Germinal center (tissue), 1 donor: ENCODE results near the gene TVP23C.
"Not testable (repeated sequence)": the region's sequence is repeated elsewhere in the genome, so short reads cannot be mapped to it uniquely, and the experiment has no call there.

Experiments used
- DNase-seq: peaks from one replicate; pipeline ENCODE4 v3.0.0; 2012; ENCODE audit warnings: mixed read lengths, low spot score

TVP23C gene

DNA sequence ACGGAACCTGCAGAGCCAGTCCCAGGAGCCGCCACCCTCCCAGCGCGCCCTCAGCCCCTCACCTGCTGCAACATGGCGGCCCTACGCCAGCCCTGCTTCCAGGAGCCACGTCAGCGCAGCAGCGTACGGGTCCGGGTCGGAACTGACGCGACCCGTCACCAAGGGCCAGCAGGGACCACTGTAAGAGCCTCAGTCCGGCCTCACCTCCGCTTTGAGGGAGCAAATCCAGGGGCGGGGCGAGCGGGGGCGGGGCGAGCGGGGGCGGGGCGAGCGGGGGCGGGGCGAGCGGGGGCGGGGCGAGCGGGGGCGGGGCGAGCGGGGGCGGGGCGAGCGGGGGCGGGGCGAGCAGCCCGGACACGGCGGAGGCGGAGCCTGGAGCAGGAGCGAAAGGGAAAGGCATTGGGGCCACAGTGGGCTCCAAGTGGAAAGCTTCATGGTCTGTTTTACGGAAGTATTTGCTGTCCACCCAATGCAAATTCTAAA, at the start of gene TVP23C:
TSS of gene TVP23C (minus strand) at position 109 of the 483 bp plus-strand sequence. CDS start at position 74, 35 bp downstream.
- peak; percentile 65 for DNase-seq

DNA sequence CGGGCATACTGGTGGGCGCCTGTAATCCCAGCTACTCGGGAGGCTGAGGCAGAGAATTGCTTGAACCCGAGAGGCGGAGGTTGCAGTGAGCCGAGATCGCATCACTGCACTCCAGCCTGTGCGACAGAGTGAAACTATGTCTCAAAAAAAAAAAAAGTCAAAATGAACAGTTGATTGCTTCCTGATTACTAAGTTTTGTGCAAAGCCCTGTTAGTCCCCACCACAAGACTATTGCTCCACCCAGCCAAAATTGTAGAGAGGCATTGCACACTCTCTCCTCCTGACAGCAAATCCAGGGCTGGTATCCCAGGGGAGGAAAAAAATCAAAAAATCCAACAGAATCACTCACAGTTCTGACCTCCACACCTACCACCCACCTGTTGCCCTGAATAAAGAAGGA, 29.7 kb upstream of the TVP23C start:
- DNase-seq = not testable (repeated sequence)

DNA sequence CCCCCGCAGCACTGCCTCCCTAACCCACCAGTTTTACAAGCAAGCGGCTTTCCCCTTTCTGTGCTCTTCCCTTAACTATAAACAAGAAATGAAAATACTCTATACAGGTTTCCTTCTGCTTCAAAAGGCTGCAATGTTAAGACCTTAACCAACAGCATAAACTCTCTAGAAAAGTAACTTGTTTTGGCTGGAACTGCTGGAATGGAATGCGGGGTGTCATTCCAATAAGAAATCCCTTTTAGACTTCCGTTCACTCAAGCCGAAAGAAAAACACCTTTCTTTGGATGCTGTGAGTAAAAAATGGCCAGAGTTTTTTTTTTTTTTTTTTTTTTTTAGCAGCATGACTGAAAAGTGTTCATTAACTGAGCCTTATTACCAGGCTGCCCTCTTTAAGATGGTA, 28.7 kb upstream of the TVP23C start:
- DNase-seq = not testable (repeated sequence)

DNA sequence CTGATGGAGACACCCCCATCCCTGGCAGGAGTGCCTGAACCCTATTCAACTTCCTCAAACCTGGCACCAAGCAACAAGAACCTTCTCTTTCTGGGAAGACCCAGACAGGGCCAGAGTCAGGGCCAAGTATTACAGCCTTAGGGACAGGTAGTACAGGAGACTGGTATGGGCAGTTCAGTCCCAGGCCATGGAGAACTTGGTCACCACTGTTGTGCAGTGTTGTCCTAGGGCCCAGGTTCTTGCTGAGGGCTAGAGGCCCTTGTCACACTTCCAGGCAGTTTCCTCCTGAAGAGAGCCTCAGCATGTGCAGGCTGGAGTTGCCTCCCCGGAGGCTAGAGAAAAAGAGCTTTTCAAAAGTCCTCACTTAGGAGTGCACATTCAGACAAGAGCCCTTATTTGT, 27.6 kb upstream of the TVP23C start:
- DNase-seq = not testable (repeated sequence)

DNA sequence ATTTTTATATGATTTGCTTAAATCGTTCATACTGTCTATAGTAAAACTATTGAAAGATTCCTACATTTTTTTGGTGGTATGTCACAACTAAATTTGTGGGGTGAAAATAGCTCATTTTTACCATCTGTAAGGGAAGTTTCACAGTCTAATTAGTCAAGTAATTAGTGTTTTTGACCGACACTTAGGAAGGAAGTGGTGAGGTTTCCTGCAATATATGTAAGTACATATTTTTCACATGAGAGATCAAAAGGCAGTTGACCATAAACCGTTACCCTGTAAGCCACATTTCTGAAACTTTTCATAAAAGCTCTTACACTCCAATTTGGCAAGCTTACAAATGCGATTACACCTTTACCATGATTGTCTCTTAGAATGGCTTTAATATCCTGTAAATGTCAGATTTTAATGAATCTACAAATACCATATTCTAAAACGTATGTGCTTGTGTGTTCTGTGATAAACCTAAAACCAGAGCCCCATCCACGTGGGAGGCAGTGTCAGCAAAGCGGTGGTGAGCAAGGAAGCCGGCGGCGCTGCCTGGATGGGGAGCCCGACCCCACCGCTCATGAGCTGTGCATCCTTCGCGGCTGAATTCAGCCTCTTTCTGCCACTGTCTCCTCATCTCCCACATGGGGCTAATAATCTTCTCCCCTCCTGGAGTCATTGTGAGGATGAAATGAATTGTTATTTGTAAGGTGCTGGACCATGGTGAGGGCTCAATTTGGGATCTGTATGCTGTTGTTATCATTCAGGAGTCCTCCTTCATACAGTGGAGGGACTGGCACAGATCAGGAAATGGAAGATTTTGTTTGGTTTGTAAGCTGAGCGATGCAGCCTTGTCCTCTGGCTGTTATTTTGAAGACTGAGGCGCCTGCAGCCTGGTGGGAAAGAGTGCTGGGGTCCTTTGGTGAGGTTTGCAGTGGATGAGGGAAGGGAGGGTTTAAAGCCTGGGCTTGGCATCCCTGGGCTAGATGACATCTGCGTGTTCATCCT, 26.6 kb upstream of the TVP23C start:
- DNase-seq = not testable (repeated sequence)

DNA sequence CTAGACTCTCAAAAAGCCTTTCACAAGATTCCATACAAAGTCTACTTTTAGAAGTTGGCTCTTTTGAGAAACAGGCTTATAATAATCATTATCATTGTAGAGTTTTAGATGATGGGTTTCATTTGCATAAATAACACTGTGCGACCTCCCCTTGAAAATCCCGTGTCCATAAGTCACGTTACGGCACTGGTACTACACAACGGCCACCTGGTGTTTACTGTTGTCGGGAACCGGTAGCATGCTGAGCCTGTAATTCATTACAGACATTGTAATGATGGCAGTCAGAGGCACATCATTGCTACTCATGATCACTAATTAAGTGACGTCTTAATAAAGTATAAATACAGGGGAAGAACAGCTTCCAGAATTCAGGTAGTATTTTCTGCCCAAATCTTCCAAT, 24.7 kb upstream of the TVP23C start:
- peak; percentile 30 for DNase-seq

DNA sequence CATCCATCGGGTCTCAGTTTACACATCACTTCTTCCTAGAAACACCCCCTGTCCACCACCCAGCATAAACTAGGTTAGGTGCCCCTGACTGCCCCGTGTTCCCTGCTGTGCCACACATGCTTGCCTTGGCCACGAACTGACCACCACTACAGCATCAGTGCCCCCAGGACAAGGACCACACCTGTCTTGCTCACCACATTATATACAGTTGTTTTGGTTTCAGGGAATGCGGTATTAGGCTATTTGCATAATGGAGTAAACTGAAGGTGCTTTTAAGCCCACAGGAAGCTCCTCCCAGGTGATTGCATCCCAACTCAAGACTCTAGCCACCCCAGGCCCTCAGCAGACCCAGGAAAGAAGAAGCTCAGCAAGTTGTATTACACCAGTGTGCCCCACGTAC, 20.0 kb upstream of the TVP23C start:
- DNase-seq = not testable (repeated sequence)

DNA sequence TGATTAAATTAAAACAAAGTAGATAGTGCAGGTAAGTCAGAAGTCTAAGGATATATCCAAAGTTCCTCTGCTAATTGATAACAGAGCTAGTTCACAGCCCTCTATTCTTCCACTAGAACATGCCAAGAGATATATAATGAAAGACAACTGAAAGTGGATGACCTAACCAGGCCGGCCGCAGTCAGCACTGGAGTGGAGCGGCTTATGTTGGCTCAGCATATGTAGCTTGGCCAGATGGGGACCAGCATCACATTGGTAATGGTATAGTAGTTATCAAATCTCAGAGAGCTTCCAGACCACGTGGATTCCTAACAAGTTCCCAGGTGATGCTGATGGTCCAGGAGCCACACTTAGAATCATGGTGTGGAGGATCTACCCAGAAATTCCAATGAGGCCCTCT, 18.2 kb upstream of the TVP23C start:
- not testable (repeated sequence) for DNase-seq

DNA sequence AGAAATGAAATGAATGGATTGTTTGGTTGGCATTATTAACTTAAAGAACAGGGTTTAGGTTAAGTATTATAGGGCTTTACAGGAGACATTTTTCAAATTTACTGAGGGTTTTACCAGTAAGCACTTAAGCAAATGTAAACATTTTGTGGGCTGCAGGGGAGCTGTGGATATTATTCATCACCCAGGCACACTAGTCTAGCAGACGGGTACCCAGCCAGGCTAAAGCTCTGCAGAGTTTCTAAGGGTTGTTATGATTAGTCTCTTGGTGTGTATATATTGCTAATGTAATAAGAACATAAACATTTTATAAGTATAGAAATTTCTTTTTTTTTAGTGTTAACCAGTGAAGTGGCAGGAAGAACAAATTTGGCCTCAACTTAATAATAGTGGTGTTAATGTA, 13.6 kb upstream of the TVP23C start:
- DNase-seq = not testable (repeated sequence)

DNA sequence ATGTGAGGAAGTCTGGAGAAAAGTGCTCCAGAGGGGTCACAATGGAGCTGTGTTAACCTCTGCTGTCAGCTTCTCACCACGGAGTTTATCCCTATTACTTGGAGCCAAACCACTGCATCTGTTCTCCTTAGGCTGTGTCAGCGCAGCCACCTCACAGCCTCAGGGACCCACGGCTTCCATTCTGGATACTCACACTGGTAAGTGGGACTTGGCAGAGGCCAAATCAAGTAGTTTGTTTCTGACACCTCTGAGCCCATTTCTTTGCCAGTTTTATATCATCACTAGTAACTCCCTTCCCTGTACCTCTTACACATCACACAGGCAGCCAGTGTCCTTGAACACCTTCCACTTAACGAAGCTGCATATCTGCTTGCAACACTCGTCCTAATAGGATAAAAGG, 11.4 kb upstream of the TVP23C start:
- not testable (repeated sequence) for DNase-seq

DNA sequence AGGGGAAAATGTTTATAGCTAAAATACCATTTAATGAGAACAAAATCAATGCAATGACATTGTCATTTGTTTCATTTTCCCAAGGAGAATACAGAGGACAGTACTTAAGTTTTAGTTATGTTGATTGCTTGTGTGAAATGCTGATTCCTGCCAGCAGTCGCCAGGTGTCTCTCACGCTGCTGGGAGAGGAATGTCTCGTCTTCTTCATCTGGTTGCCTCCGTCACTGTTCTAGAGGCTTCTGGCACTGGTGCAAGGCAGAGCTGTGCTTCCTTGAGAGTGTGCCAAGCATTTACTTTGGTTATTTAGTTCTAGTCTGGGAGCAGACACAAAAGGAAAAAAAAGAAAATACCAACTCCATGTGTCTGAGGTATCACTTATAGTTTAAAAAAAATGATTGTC, 10.6 kb upstream of the TVP23C start:
- not testable (repeated sequence) for DNase-seq

- DNase-seq = not testable (repeated sequence)
These were observed 489 bp downstream of the TVP23C start for GRCh38 chr17:15562613-15563374.

- DNase-seq = not testable (repeated sequence)
These were observed 1.8 kb downstream of the TVP23C start for GRCh38 chr17:15561439-15561838.

DNA sequence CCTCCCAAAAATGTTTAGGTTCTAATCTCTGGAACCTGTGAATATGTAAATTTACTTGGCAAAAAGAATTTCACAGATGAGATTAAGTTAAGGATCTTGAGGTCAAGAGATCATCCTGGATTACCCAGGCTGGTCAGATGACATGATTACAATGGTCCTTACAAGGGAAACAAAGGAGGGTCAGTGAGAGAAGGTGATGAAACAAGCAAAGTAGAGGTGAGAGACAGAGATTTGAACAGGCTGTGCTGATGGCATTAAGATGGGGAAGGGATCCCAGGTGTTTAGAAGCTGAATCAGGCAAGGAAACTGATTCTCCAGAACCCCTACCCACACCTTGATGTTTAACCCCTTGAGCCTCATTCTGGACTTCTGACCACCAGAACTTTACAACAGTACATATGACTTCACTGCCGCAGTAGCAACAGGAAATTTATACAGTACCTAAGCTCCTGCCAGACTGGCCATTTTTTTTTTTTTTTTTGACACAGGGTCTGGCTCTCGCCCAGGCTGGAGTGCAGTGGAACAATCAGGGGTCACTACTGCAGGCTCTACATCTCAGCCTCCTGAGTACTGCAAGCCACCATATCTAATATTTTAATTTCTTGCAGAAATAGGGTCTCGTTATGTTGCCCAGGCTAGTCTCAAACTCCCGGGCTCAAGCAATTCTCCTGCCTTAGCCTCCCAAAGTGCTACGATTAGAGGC, 4.7 kb downstream of the TVP23C start:
- DNase-seq = not testable (repeated sequence)

DNA sequence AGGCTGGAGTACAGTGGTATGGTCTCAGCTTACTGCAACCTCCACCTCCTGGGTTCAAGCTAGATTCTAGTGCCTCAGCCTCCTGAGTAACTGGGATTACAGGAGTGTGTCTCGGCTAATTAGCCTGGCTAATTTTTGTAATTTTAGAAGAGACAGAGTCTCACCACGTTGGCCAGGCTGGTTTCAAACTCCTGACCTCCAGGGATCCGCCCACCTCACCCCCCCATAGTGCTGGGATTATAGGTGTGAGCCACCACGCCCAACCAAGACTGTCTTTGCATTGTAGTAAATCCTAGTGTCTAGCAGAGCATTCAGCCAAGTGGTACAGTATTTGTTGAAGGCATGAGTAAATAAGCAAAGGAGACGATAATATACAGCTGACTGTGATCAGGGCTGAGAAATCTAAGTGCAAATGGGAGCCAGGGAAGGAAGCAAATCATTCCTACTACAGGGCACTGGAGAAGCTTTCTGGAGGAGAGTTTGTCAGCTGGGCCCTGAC, 5.9 kb downstream of the TVP23C start:
- DNase-seq = not testable (repeated sequence)

DNA sequence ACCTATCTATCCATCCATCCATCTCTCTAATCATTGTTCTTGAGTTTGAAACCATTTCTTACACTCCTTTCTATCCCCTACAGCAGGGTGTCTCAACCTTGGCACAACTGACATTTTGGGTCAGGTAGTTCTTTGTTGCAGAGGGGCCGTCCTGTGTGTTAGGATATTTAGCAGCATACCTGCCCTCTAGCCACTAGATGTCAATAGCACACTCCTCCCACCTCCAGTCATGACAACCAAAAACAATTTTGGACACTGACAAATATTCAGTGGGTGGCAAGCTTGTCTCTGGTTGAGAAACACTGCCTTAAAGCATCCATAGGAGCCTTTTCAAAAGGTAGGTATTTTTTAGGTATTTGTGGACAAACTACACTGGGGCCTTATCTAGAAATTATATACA, 10.4 kb downstream of the TVP23C start:
- not testable (repeated sequence) for DNase-seq

DNA sequence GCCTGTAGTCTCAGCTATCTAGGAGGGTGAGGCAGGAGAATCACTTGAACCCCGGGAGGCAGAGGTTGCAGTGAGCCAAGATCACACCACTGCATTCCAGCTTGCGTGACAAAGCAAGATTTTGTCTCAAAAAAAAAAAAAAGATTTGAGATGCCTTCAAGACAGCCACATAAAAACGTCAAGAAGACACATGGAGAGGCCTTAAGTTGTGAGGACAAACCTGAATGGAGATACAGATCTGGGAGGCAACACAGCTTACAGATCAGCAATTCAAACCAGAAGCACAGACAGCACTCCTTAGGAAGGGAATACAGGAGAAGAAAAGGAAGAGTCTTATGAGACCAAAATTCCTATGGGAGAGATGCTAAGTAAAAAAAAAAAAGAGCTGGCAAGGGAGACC, 13.7 kb downstream of the TVP23C start:
- not testable (repeated sequence) for DNase-seq

DNA sequence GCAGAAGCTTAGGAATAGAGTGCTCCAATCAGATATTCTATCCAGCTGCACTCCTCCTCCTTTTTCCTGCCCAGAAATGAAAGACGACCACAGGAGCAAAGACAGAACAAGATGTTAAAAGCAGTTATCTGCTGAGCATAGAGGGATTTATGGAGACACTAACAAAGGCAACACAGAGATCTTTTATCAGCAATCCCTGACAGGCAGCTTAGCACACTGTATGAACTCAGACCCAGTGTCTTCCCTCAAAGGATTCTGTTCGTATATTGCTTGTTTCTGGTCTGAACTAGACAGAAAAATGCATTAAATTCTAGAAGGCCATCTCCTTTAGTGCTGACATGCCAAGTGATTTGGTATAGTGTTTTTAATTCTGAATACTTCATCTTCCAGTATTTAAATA, 16.7 kb downstream of the TVP23C start:
- DNase-seq = not testable (repeated sequence)

DNA sequence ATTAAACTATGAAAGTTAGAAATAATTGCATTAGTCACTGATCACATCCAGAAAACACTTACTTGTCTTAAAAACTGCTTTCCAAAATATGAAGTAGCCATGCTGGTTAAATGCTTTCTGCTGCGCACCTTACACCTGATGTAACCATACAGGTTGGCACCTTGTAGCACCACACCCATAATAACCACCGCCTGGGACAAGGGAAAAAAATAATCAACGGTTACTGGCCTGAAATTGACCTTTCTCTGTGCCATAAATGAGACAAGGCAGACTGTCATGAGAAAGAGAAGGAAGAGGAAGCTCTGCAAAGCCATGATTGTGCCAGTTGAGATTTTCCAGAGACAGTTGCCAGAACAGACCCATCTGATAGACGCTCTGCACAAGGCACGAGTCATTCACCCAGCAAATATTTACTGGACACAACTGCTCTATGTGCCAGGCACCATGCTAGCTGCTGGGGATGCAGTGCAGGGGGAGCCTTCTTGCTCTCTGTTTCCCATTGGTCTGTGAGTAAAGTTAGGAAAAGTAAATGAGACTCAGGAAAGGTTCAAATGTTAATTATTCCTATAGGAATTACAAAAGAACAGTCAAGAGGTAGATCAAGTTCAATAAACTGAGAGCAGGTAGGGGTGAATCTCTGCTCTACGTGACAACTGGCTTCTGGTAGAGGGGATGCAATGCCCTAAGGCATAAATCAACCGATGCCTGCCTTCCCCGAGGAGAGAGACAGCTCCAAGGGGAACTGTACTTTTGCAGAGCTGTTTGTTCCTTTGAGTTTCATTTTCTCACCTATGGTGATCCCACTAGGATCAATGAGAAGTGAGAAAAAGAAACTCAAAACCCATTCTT, 22.7 kb downstream of the TVP23C start:
- not testable (repeated sequence) for DNase-seq

DNA sequence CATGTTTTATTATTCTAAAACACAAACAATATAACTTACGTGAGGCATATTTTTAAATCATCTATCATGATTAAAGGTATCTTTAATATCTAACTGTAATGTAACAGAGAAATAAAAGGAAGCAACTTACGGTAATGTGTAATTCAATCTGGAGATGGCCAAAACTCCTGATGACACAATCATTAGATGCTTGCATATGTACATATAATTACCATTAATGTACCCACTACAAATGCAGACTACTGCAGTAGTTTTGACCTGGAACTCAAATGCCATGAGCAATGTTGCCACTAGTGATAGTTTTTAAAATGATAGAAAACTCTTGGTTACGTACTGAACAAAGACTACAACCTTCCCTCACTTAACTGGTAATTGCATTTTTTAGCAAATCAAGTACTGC, 30.2 kb downstream of the TVP23C start:
- not testable (repeated sequence) for DNase-seq
